Fibroblast of the conjunctiva (primary cell): ENCODE results near the gene SOCS7.

ENCODE experiments used
- DNase-seq: peaks from one replicate; pipeline ENCODE4 v3.0.0-alpha.2; 2010; ENCODE audit warnings: low read depth

SOCS7 gene

DNA sequence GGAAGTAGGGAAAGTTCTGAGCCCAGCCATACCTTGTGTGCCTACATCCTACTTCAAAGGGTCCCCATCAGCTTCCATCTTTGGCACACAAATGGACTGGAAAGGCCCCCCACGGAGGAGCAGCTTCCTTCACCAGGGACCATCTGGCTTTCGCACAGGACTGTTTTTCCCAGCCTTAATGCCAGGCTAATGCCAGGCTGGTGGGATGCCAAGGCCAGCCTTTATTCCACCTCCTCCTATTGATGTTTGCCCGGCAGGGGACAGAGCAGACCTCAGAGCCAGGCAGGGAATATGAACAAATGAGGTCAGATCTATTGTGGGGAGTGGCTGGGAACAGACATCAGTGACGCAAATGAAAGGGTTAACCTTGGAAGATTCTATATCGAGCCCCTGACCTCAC is 13.6 kb upstream of the SOCS7 start:
- no peak for DNase-seq

DNA sequence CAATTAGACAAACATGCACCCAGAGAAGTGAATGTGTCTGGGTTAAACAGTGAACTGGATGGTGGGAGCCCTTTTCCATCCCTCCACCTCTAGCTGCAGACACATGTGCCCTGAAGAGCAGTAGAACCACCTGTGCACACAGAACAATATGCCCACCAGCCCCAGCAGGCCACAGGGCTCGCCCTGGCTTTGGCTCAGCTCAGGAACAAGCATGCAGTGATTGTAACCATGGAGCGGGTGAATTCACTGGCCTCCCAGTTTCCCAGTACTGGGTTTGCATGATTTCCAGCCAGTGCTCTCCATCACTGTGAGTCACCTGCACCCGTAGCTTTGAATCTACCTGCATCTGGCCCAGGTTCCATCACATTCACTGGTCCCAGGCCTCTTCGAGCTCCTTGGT is 13.1 kb upstream of the SOCS7 start:
- DNase-seq: no peak

DNA sequence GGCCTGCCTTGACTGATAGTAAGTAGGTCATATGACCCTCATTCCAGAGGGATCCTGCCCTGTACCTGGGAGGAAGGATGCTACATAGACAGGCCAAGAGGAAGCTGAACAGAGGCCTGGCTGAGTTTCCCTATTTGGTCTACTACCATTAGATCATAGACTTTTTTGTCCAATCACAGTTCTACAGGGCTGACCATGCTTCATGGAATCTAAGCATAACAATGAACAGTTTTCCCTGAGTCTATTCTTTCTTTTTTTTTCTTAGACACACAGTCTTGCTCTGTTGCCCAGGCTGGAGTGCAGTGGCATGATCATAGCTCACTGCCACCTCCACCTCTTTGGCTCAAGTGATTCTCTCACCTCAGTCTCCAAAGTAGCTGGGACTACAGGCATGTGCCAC is 11.8 kb upstream of the SOCS7 start:
- no peak for DNase-seq

DNA sequence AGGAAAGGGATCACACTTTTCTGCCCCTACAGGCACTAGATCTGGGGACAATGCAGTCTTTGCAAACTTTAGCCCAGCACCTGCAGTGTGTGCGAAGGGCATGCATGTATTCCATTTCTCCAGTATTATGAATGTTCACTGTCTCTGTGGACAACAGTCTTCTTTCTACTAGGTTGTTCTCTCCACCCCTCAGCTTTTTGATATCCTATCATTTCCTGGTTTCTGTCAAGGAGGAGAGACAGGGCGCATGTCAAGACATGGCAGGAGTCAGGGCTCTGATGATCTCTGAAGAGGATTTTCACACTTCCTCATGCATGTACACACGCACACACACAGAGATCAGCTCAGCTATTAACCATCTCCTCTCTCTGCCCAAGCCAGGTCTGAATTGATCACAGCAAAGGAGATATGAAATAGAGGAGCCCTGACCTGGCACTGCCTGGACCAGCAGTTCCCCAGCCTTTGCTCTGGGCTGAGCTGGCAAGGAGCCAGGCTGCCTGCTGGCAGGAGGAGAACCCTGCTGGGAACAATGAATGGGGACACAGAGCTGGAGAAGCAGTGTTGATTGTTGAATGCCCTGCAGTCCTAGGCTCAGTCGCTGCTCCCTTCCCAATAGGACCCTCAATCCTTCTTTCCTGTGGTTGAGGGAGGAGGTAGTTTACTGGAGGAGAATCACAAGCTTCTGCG is 10.5 kb upstream of the SOCS7 start:
- no peak for DNase-seq

DNA sequence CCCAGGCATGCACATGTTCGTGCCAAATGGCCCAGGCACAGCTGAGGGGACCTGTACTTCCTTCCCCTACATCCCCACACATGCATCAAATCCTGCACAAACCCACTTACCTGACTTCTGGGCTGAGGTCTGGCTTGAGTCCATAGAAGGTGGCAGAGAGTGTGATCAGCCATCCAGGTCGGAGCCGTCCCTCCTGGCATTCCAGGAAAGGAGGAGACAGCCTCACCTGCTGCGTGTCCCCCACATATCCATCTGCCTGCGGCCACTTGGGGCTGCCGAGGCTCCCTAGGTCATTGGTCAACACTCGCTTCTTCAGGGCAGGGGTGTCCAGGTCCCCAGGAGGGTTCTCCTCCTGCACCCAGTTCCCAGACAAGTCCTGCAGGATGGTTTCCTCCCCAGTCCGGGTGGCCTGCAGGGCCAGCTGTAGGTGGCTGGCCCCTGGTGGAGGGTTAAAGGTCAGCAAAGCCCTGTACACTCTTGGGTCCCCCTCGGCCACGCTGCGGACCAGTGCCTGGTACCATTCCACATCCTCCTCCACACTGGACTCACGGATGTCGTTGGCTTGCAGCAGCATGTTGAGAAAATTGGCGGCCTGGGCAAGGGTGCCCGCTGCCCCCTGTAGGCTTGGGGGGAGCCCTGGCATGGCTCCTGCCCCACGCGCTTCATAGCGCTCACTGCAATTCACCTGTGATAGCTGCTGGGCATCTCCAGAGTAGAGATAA is 8.6 kb upstream of the SOCS7 start:
- DNase-seq: no peak

DNA sequence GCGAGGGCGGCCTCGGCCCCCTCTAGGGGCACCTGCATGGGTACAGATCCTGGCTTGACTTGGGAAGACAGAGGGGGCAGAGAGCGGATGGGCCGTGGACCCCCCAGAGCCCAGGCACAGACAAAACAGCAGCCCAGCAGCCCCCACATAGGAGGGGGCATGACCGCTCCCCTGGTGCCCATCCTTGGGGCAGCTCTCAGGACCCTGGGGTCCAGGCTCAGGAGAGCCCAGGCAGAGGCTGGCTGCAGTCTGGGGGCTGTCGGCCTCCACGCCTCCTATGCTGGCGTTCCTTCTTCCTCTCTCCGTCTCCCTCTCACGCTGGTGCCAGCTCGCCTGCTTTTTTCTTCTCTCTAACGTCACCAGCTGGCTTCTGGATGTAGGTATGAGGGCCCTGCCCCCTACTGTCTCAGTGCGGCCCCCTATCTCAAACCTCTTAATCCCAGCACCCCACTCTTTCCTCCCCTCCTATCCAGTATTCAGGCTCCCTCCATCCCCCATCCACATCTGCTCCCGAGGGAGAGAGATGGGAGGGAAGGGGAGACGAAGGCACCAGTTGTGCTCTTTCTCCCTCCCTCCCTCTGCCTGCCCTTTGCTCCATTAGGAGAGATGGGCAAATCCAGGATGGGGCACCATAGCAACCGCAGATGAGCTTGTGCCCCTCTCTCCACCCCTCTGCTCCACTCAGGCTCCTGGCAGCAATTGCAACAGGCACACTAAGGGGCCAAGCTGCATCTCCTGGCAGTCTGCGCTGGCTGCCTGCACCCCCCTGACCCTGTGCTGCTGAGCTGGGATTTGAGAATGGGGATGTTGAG is 7.8 kb upstream of the SOCS7 start, which contains the start of gene GPR179:
Gene GPR179, minus strand, starts transcription at position 349 of the 812 bp plus-strand sequence. Its CDS starts 167 bp downstream, at position 182.
- no peak for DNase-seq

DNA sequence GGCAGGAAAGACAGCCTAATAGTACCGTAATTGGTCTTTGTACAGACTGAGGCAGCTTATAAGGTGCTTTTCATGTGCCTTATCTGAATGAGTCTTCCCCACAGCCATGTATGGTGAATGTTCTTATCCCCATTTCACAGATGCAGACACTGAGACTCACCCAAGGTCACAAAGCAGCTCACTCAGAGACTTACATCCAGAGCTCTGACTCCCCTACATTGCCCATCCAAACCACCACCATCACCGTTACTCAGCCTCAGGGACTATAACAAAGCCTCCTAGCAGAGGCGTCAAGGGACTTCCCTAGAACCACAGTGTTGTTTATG is 7.3 kb upstream of the SOCS7 start:
- DNase-seq: no peak

DNA sequence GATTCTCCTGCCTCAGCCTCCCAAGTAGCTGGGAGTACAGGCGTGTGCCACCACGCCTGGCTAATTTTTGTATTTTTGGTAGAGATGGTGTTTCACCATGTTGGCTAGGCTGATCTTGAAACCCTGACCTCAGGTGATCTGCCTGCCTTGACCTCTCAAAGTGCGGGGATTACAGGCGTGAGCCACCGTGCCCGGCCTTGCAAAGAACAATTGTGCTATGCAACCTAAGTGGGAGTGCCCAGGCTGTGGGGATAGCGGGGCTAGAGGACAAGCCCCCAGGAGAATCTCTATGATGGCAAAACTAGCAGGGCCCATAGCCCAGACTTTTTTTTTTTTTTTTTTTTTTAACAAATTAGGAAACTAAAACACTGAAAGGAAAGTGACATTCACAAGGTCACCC is 5.9 kb upstream of the SOCS7 start:
- DNase-seq: no peak

DNA sequence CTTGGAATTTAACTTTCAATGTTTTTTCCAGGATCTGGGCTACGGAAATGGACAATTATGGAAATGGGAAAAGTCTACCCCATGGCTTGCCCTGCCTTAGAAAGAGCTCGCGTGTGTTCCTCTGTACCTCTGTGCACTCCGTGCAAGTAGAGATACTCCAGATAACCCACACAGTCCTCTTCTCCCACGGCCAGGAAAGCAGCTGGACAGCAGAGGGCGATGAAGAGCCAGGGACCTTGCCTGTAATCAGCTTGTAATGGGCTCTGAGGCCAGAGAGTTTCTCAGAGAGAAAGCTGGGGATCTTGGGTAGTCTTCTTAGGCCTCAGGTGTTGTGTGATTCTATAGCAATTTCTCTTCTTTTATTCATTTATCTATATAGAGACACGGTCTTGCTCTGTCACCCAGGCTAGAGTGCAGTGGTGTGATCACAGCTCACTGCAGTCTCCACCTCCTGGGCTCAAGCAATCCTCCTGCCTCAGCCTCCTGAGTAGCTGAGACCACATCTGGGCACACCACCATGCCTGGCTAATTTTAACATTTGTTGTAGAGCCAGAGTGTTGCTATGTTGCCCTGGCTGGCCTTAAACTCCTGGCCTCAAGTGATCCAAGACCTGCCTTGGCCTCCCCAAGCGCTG is 2.4 kb upstream of the SOCS7 start:
- peak; percentile 77 for DNase-seq

DNA sequence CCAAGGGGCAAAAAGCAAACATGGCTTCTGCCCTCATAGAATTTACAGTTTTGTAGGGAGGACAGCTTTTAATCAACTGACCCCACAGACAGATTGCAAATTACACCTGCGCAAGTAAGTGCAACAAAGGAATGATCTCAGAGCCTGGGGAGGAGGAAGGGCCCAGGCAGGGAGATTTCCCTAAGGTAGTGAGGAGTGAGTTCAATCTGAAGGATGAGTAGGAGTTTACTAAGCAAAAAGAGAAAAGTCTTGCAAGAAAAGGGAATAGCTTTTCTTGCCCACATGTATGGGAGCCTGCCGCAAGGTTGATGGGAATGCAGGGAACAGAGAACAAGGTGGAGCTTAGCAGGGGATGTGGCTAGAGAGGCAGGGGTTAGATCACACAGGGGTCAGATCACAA is 1.6 kb upstream of the SOCS7 start:
- DNase-seq: no peak

DNA sequence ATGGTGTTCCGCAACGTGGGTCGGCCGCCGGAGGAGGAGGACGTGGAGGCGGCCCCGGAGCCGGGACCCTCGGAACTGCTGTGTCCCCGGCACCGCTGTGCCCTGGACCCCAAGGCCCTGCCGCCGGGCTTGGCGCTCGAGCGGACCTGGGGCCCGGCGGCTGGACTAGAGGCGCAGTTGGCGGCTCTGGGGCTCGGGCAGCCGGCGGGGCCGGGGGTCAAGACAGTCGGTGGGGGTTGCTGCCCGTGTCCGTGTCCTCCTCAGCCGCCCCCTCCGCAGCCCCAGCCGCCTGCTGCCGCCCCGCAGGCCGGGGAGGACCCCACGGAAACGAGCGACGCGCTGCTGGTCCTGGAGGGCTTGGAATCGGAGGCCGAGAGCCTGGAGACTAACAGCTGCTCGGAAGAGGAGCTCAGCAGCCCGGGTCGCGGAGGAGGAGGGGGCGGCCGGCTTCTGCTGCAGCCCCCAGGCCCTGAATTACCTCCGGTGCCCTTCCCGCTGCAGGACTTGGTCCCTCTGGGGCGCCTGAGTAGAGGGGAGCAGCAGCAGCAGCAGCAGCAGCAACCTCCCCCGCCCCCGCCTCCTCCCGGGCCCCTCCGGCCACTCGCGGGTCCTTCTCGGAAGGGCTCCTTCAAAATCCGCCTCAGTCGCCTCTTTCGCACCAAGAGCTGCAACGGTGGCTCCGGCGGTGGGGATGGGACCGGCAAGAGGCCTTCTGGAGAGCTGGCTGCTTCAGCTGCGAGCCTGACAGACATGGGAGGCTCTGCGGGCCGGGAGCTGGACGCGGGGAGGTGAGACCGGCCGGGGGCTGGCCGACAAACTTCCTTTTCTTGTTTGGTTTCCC is 821 bp downstream of the SOCS7 start:
- no peak for DNase-seq

DNA sequence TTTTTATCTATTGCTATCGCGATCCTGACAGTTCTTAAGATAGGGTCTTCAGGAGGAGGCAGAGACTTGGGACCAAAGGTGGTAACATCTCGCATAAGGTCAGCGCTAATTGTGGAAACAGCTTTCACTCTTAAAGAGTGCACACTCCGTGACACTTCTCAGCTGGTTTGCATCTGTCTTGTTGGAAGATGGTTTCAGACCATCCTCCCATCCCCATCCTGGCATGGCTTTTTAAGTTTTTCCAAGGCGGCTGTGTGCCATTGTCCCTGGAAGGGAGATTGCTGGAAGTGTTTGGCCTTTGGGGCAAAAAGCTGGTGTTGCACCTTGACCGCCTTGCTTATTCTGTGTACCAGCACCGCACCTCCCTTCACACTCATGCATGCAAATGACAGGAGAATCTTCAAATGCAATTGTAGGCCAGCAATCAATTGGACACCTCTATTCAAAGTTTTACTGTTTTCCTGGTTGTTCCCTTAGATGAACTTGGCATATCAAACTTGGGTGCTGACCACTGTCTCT is 1.5 kb downstream of the SOCS7 start:
- DNase-seq: no peak

DNA sequence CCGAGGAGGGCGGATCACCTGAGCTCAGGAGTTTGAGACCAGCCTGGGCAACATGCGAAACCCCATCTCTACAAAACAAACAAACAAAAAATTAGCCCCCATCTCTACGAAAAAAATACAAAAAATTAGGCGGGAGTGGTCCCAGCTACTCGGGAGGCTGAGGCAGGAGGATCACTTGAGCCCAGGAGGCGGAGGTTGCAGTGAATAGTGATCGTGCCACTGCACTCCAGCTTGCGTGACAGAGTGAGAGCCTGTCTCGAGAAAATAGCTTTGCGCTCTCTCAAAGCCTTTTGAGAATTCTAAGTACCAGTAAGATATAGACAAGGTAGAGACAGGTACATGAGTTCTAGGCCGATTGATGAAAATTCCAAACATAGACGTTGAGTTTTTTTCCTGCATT is 2.0 kb downstream of the SOCS7 start:
- DNase-seq: no peak

DNA sequence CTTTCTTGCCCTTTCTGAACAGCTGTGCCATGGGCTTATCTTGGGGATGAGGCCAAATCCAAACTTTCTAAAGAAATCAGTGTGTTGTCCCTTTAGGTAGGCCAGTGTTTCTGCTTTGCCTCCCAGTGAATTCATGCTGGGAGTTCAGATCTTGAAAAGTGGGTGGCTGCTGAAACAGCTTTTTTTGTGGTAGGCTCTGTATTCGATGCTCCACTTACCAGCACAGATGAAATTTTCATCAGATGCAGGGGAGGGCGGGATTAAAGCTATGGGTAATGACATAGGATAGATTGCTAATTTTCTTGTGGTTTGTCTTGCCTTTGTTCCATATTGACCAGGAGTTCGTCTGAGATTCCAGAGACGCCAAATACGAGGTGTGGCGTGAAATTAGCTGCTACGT is 2.8 kb downstream of the SOCS7 start:
- DNase-seq: no peak

DNA sequence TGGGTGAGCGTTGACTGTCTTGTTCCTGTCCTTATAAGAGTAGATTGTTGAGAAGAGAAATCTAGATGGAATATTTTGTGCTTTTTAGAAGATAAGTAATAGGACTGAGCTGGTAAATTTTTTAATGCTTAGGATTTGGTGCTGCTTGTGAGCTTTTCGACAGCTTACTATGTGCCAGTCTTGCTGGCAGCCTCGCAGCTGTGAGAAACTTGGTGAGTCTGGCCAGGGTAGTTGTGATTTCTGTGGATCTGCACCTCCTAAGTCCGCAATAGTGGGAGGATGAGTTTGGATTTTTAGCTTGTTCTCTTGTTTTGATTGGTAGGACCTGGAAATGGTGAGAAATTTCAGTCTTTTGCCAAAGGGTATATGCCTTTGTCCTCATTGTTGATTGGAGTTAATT is 3.6 kb downstream of the SOCS7 start:
- no peak for DNase-seq

DNA sequence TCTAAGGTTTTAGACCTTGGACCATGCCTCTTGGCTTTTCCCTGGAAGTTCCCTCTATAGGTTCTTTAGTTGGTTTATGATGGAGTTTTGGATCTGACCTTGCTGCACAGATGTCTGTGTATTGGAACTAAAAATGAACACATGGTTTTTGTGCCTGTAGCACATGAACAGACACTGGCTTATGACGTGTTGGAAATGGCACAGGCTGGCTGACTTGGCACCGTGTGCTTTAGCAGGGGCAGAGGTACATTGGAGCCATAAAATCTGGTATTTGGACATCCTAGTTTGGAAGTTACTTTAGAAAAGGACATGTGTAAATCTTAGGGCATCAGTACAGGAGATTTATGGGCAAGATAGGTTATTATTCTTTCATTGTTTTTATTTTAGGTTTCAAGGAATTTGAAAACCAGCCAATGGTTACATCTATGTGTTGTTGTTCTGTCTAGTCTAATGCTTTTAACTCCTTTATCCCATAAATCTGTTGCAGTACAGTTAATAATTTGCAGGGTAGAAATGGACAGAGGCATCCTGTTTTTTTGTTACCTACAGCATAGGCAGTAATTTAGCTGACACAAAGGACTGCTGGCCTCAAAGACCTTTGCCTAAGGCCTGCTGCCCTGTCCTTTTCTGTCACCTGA is 6.0 kb downstream of the SOCS7 start:
- no peak for DNase-seq

DNA sequence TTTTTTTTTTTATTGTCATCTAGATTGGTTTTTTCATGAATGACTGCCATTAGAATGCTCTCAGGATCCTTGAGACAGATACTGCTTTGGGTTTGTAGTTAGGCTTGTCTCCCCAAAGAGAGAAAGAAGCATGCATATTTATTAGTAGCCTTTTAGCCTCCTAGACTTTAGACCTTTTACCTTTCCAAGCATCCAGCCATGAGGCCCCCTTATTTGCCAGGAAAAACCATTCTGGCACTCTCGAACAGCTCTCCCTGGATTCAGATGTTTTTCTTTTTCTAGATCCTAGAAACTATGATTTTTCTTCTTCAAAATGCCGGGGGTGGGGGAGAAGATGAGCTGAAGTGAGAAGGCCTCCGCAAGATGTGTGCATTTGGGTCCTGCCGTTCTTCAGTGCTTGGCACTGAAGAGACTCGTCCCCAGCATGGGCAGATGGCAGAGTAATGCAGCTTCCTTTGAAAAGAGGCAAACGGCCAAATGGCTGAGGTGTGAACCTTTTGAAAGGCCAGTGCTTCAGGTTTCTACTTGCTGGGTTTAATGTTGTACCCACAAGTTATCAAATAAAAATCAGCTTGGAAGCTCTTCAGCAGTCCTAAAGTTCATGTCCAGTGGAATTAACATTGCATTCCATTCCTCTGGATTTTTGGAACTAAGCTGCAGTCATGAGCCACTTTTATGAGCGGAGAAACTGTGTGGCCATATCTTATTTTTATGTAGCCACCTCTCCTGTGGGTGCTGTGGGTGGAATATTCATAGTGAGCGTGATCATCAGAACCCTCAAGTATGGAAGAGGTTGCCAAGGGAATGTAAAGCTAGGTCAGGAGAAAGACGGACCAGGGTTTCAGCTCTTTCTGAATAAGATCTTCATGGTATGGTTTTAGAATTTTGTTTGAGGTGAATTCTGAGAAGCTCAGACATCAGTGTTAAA is 7.2 kb downstream of the SOCS7 start:
- DNase-seq: no peak

DNA sequence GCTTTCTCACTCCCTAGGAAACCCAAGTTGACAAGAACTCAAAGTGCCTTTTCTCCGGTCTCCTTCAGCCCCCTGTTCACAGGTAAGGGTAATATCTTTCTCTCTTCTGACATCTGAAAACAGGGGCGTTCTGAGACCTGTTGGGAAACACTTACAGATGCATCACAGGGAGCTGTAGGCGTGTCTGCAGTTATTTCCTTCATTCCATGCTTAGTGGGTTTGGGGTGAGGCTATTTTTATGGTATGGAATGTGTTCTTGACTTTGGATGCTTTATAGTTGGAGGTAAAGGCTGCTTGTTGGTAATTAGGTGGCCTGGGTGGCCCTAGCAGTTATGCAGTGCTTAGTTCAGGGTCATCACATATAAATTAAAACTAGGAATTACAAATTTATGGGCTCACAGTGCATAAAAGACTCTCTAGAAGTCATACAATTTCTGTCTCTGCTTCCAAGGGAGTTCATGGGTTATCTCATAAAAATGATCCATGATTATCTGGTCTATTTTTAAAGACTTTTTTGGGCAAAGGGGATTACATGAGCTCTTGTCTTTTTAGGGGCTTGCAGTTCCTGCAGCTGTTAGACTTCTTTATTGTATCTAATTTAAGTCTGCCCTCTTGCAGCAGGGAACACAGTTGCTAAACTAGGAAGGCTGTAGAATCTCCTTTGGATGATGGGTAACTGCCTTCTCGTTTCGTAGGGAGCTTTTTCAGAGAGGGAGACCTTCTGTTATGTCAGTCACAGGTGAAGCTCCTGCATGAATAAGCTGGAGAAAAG is 10.2 kb downstream of the SOCS7 start:
- DNase-seq: no peak

DNA sequence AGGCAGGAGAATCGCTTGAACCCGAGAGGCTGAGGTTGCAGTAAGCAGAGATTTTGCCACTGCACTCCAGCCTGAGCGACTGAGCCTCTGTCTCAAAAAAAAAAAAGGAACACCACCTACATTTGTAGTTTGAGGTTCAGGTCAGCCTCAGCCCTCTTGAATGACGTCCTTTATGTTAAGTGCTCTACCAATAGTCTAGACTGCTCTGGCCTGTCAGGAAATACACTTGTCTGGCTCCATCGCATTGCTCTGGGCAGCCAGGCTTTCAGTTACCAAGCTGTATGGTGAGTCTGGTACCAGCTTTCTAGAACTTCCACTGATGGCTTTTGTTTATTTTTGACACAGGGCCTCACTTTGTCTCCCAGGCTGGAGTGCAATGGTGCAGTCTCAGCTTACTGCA is 11.4 kb downstream of the SOCS7 start:
- DNase-seq: no peak
